Fibroblast of mammary gland (primary cell): ENCODE results near the gene CDPF1.
A peak's percentile ranks its signal among the peaks of the same experiment; 100 is the strongest.

Experiments
- DNase-seq: peaks from one replicate; pipeline ENCODE4 v3.0.0-alpha.2; 2010; ENCODE audit warnings: low read depth
- H3K4me3 ChIP-seq: 2 replicates; pipeline ENCODE4 v1.5.1; 2011; ENCODE audit warnings: low read depth, mild to moderate bottlenecking, low read length, moderate library complexity; ENCODE audit not compliant: control insufficient read depth
- CTCF ChIP-seq: conservative IDR thresholded peaks from 2 replicates; pipeline ENCODE4 v1.5.1; 2011; ENCODE audit warnings: low read depth, low read length, inconsistent platforms; ENCODE audit not compliant: control insufficient read depth, insufficient read depth

Gene CDPF1

GRCh38 chr22:46250035-46250782 is at the start of gene CDPF1:
TSS of gene CDPF1 (minus strand) at chr22:46250293. CDS start at chr22:46248284, 2,009 bp downstream.
- DNase-seq, result peak; percentile 74
- no peak for TF ChIP-seq CTCF
- peak within 1 kb of the TSS; percentile 75 for H3K4me3 ChIP-seq

- H3K4me3 ChIP-seq, result no peak overlapping the region
- no peak for TF ChIP-seq CTCF
- no peak for DNase-seq
Observed at GRCh38 chr22:46299101-46299500, 49.0 kb upstream of the CDPF1 start.

GRCh38 chr22:46297151-46297812 is 47.2 kb upstream of the CDPF1 start:
- peak; percentile 60 for DNase-seq
- H3K4me3 ChIP-seq, result peak overlapping the region; percentile 75
- no peak for TF ChIP-seq CTCF

GRCh38 chr22:46296257-46297150 is 46.4 kb upstream of the CDPF1 start, which contains the start of gene GTSE1:
TSS of gene GTSE1 (plus strand) at chr22:46296870. CDS start at chr22:46297401, 531 bp downstream.
- TF ChIP-seq CTCF, result no peak
- peak within 1 kb of the TSS; percentile 75 for H3K4me3 ChIP-seq
- peak; percentile 96 for DNase-seq

GRCh38 chr22:46295277-46295971 is 45.3 kb upstream of the CDPF1 start:
- no peak for DNase-seq
- H3K4me3 ChIP-seq, result no peak overlapping the region
- no peak for TF ChIP-seq CTCF

GRCh38 chr22:46294784-46295183 is 44.7 kb upstream of the CDPF1 start:
- DNase-seq, result no peak
- H3K4me3 ChIP-seq, result no peak overlapping the region
- TF ChIP-seq CTCF, result no peak
